ENCODE results near the gene CAMKMT.
"Not testable (repeated sequence)": the region's sequence is repeated elsewhere in the genome, so short reads cannot be mapped to it uniquely, and the experiment has no call there.

Gene CAMKMT

DNA sequence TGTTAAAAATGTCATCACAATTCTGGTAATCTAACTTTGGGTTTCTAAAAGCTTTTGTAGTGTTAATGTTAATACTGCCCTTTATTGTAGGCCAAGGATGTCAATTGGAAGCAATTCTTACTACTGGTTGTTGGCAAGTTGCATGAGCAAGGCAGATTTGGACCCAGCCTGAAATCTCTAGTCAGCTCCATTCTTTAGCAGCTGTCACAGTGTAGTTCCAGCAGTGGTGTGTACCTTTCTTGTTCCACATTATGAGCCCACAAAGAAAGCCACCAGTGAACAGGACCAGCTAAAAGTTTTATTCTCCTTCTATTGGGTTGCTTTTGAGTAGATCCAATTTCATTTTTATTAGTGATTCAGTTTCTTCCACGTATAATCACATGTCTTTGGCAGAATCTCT, 133.8 kb downstream of the CAMKMT start:
- Mint-ChIP-seq H3K4me3 (no peak overlapping the region), H3K4me1 (no peaks in the 10 kb centered on the region), H3K9me3 (no peaks in the 10 kb centered on the region), H3K27me3 (no peaks in the 10 kb centered on the region), H3K36me3 (ENCODE audit: insufficient read depth) (no peaks in the 10 kb centered on the region), H3K27ac (ENCODE audit: low read depth) (no peak overlapping the region)
- ATAC-seq (replicated peaks; ENCODE audit: extremely low read depth, poor library complexity, severe bottlenecking) (no peak), DNase-seq (ENCODE audit: low spot score in 2 of 2) (no peak)

DNA sequence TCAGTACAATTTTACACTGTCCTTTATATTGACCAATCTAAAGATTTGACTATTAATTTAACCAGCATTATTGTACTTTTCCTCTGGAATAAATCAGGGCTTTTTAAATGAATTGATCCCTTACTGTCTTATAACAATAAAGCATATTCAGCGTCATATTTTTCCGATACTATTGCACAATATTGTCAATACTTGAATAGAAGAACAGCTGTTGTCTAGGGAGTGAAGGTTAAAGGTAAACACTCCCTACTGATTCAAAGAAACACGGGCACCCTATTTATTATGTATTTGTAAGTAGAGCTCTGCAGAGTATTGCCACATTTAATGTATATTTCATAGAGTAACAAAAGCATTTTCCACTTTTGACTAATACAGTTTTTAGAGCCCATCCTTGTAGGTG, 134.4 kb downstream of the CAMKMT start:
- no peak for ATAC-seq (replicated peaks; ENCODE audit: extremely low read depth, poor library complexity, severe bottlenecking)
- H3K27ac Mint-ChIP-seq (ENCODE audit: low read depth), result no peak overlapping the region
- no peaks in the 10 kb centered on the region for H3K4me1 Mint-ChIP-seq
- H3K36me3 Mint-ChIP-seq (ENCODE audit: insufficient read depth), result no peaks in the 10 kb centered on the region
- H3K4me3 Mint-ChIP-seq, result no peak overlapping the region
- no peak for DNase-seq (ENCODE audit: low spot score in 2 of 2)
- no peaks in the 10 kb centered on the region for H3K9me3 Mint-ChIP-seq
- H3K27me3 Mint-ChIP-seq, result no peaks in the 10 kb centered on the region

DNA sequence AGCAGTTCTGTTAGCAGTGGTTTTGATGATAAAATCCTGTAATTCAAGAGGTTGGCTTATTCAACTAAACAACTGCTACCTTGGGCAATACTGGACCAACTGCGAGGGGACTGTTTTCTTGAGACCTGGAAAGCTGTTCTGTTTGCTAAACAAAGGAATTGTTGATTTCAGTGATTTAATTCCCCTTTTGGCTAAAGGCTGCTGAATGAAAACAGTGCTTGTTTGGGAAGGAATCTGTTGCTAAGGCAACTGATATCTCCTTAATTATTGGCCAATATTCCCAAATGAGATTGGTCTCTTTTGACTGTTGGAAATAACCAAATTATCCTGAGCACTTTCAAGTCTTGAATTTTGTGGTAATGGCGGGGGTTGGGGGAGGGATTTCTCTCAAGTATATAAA, 136.8 kb downstream of the CAMKMT start:
- Mint-ChIP-seq H3K27me3 (no peaks in the 10 kb centered on the region), H3K36me3 (ENCODE audit: insufficient read depth) (no peaks in the 10 kb centered on the region), H3K4me1 (no peaks in the 10 kb centered on the region), H3K4me3 (no peak overlapping the region), H3K27ac (ENCODE audit: low read depth) (no peak overlapping the region), H3K9me3 (no peaks in the 10 kb centered on the region)
- DNase-seq (ENCODE audit: low spot score in 2 of 2) (no peak), ATAC-seq (replicated peaks; ENCODE audit: extremely low read depth, poor library complexity, severe bottlenecking) (no peak)

DNA sequence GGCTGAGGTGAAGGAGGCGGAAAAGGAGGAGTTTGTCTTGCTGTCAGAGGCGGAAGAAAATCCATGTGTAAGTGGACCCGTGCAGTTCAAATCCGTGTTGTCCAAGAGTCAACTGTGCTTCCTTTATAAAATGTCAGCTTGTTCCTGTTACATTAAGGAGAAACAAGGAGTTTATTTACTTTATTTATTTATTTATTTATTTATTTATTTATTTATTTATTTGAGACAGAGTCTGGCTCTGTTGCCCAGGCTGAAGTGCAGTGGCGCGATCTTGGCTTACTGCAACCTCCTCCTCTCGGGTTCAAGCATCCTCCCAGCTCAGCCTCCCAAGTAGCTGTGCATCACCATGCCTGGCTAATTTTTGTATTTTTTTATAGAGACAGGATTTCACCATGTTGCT, 143.9 kb downstream of the CAMKMT start:
- ATAC-seq (replicated peaks; ENCODE audit: extremely low read depth, poor library complexity, severe bottlenecking); H3K27me3 Mint-ChIP-seq; DNase-seq (ENCODE audit: low spot score in 2 of 2); H3K36me3 Mint-ChIP-seq (ENCODE audit: insufficient read depth); H3K4me3 Mint-ChIP-seq; H3K27ac Mint-ChIP-seq (ENCODE audit: low read depth); H3K4me1 Mint-ChIP-seq; H3K9me3 Mint-ChIP-seq: not testable (repeated sequence)

DNA sequence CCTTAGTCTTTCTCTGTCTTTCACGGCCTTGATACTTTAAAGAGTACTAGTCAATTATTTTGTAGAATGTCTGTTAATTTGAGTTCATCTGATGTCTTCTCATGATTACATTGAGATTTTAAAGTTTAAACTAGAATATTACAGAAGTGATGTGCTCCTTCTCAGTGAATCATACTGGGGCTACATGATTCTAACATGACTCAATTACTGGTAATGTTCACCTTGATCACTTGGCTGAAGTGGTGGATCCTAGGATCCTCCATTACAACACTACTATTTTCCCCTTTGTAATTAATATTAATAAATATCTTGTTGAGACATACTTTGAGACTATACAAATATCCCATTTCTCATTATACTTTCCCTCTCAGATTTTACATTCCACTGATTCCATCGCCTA, 148.5 kb downstream of the CAMKMT start:
- no peak for DNase-seq (ENCODE audit: low spot score in 2 of 2)
- Mint-ChIP-seq H3K9me3 (no peaks in the 10 kb centered on the region), H3K27me3 (no peaks in the 10 kb centered on the region), H3K36me3 (ENCODE audit: insufficient read depth) (peaks cover 3% of the 10 kb centered on the region), H3K4me3 (no peak overlapping the region), H3K4me1 (no peaks in the 10 kb centered on the region), H3K27ac (ENCODE audit: low read depth) (no peak overlapping the region)
- no peak for ATAC-seq (replicated peaks; ENCODE audit: extremely low read depth, poor library complexity, severe bottlenecking)

DNA sequence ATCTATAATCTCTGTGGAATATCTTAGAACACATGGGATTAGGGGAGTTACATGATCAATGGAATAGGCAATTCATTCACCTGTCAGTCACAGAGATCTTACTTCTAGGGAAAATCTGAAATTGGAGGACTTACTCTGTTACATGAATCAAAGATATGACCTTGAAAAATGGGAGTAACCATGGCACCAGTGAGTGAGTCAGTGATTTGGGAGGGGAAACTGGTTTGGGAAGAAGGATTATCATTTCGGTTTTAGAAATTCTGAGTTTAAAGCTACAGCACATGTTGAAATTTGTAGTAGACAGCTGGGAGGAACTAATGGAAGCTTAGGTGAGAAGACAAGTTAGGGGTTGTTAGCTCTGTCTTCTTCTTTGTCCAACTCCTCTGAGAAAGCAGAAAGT, 153.7 kb downstream of the CAMKMT start:
- ATAC-seq (replicated peaks; ENCODE audit: extremely low read depth, poor library complexity, severe bottlenecking), result no peak
- no peak for DNase-seq (ENCODE audit: low spot score in 2 of 2)

DNA sequence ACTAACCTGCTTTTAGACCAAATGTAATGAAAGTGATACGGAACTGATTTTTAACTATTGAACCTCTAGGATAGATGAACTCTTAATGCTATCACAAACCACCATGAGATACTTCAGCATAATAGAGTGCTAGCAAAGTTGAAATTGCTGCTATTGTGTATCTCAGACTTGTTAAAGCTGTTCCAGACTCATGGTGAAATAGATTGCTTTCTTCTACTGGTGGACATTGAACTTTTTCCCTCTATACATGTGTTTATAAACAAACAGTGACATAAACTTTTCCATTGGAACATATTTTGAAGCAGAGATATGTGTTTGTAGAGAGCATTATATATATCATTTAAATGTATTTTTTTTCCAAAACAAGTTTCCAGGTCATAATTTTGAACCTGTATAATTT, 157.3 kb downstream of the CAMKMT start:
- Mint-ChIP-seq H3K36me3 (ENCODE audit: insufficient read depth) (peaks cover 3% of the 10 kb centered on the region), H3K27ac (ENCODE audit: low read depth) (no peak overlapping the region), H3K4me3 (no peak overlapping the region), H3K27me3 (no peaks in the 10 kb centered on the region), H3K4me1 (no peaks in the 10 kb centered on the region), H3K9me3 (peaks cover 6% of the 10 kb centered on the region)
- ATAC-seq (replicated peaks; ENCODE audit: extremely low read depth, poor library complexity, severe bottlenecking) (no peak), DNase-seq (ENCODE audit: low spot score in 2 of 2) (no peak)

More for the DNA sequence above, 153.7 kb downstream of the CAMKMT start:
- no peaks in the 10 kb centered on the region for H3K4me1 Mint-ChIP-seq
- peaks cover 3% of the 10 kb centered on the region for H3K36me3 Mint-ChIP-seq (ENCODE audit: insufficient read depth)
- no peak overlapping the region for H3K27ac Mint-ChIP-seq (ENCODE audit: low read depth)
- no peaks in the 10 kb centered on the region for H3K9me3 Mint-ChIP-seq
- H3K27me3 Mint-ChIP-seq, result no peaks in the 10 kb centered on the region
- H3K4me3 Mint-ChIP-seq, result no peak overlapping the region

DNA sequence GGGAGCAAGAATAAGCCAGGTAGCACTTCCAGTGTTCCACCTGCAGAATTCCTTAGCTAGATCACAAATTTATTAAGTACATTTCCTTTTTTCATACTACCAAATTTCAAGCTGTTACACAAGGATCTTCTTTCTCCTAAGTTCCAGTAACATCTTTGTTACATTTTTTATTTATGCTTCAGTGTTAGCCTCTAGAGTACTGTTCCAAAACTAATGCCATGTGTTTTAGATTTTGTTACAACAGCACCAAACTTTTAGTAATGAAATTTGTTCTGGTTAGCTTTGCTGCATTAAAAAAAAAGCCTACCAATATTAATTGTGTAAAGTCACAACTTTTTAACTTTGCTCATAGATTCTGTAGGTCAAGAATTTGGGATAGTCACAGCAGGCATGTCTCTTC, 161.1 kb downstream of the CAMKMT start:
- Mint-ChIP-seq H3K27me3 (no peaks in the 10 kb centered on the region), H3K4me3 (no peak overlapping the region), H3K36me3 (ENCODE audit: insufficient read depth) (peaks cover 3% of the 10 kb centered on the region), H3K27ac (ENCODE audit: low read depth) (no peak overlapping the region), H3K9me3 (peaks cover 6% of the 10 kb centered on the region), H3K4me1 (no peaks in the 10 kb centered on the region)
- no peak for ATAC-seq (replicated peaks; ENCODE audit: extremely low read depth, poor library complexity, severe bottlenecking)
- no peak for DNase-seq (ENCODE audit: low spot score in 2 of 2)

DNA sequence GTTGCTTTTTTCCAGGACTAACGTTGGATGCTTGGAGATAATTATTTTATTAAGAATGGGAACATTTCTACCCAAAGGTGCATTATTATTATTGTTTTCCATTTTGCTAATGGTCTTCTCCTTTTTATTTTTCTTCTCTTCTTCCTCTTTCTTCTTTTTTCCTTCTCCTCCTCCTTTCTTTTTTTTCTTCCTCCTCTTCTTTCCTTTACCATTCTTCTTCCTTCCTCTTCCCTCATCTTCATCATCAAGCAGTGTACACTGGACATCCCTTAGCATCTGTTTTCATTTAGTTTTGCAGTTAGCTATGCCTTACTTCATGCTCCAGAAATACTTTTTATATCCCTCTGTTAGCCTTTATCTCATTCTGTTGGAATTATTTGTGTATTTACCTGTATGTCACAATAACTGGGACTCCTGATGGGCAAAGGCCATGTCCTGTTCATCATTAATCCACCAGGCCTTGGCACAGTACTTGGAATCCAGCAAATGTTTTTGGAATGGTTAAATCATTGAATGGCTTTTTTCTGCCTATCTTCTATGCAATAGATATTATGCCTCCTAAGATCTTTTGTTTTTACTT, 162.7 kb downstream of the CAMKMT start:
- Mint-ChIP-seq H3K36me3 (ENCODE audit: insufficient read depth) (peaks cover 5% of the 10 kb centered on the region), H3K4me1 (no peaks in the 10 kb centered on the region), H3K9me3 (peaks cover 6% of the 10 kb centered on the region), H3K27me3 (no peaks in the 10 kb centered on the region), H3K4me3 (no peak overlapping the region), H3K27ac (ENCODE audit: low read depth) (no peak overlapping the region)
- DNase-seq (ENCODE audit: low spot score in 2 of 2) (no peak), ATAC-seq (replicated peaks; ENCODE audit: extremely low read depth, poor library complexity, severe bottlenecking) (no peak)

DNA sequence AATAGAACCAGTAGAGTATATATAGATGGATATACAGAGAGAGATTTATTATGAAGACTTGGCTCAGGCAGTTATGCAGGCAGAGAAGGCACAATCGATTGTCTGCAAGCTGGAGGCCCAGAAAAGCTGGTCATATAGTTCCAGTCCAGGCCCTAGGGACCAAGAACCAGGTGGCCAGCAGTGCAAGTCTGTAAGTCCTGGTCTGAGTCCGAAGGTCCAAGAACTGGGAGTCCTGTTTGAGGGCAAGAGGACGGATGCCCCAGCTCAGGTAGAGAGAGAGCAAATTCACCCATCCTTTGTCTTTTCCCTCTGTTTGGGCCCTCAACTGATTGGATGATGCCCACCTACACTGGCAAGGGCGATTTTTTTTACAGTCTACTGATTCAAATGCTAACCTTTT, 164.6 kb downstream of the CAMKMT start:
- Mint-ChIP-seq H3K27ac (ENCODE audit: low read depth) (no peak overlapping the region), H3K36me3 (ENCODE audit: insufficient read depth) (peaks cover 2% of the 10 kb centered on the region), H3K27me3 (no peaks in the 10 kb centered on the region), H3K4me1 (no peaks in the 10 kb centered on the region), H3K9me3 (peaks cover 6% of the 10 kb centered on the region), H3K4me3 (no peak overlapping the region)
- DNase-seq (ENCODE audit: low spot score in 2 of 2) (no peak), ATAC-seq (replicated peaks; ENCODE audit: extremely low read depth, poor library complexity, severe bottlenecking) (no peak)

DNA sequence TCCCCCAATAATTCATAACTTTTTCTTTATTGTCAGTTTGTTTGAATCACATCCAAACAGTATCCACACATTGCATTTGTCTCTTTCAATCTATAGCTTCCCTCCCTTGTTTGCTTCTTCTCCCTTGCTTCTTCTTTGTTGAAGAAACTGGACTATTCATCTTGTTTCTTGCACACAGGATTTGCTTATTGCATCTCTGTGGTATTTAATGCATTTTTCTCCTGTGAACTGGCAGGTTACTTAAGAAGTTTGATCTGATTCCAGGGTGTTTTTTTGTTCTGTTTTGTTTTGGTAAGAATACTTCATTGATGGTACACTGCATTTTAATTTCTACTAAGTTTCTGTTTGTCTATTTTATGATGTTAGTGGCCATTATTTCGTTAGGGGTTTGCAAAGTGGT, 166.8 kb downstream of the CAMKMT start:
- Mint-ChIP-seq H3K27me3 (no peaks in the 10 kb centered on the region), H3K36me3 (ENCODE audit: insufficient read depth) (peaks cover 5% of the 10 kb centered on the region), H3K4me3 (no peak overlapping the region), H3K4me1 (no peaks in the 10 kb centered on the region), H3K27ac (ENCODE audit: low read depth) (no peak overlapping the region), H3K9me3 (no peaks in the 10 kb centered on the region)
- ATAC-seq (replicated peaks; ENCODE audit: extremely low read depth, poor library complexity, severe bottlenecking) (no peak), DNase-seq (ENCODE audit: low spot score in 2 of 2) (no peak)

DNA sequence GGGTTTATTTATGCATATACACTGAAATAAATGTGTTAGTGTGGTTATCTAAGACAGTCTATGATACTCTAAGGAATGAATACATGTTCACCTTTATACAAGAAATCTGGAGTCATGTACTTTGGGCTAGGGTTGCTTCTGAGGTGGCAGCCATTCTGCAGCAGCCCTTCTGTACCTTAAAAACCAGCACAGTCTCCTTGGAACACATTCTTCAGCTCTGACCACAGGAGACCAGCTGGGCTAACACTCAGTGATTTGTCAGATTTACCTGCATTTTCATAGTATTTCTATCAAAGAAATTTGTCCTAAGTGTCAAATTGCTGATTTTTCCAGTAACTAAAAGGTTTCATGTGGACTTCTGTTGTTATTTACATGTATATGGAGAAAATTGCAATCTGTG, 167.7 kb downstream of the CAMKMT start:
- Mint-ChIP-seq H3K4me3 (no peak overlapping the region), H3K27me3 (no peaks in the 10 kb centered on the region), H3K27ac (ENCODE audit: low read depth) (no peak overlapping the region), H3K36me3 (ENCODE audit: insufficient read depth) (peaks cover 5% of the 10 kb centered on the region), H3K9me3 (no peaks in the 10 kb centered on the region), H3K4me1 (no peaks in the 10 kb centered on the region)
- DNase-seq (ENCODE audit: low spot score in 2 of 2) (no peak), ATAC-seq (replicated peaks; ENCODE audit: extremely low read depth, poor library complexity, severe bottlenecking) (no peak)

DNA sequence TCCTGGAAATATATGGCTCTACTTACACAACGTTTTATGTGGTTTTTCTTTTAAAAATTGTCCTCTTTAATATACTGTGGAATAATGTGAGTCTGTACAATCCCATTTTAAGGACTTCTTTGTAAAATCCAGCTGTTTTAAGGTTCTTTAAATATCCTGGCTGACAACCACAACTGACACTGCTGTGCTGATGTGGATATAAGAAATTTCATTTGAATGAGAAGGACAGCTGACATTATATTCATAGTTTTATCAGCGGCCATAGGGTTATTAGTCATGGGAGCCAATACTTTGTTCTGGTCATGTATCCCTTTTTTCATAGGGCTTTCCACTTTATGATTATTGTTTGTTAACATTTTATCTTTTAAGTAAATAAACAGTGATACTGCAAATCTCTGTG, 169.5 kb downstream of the CAMKMT start:
- H3K4me1 Mint-ChIP-seq, result no peaks in the 10 kb centered on the region
- H3K9me3 Mint-ChIP-seq, result no peaks in the 10 kb centered on the region
- DNase-seq (ENCODE audit: low spot score in 2 of 2) (no peak), ATAC-seq (replicated peaks; ENCODE audit: extremely low read depth, poor library complexity, severe bottlenecking) (no peak)
- H3K27ac Mint-ChIP-seq (ENCODE audit: low read depth), result no peak overlapping the region
- H3K36me3 Mint-ChIP-seq (ENCODE audit: insufficient read depth), result peaks cover 5% of the 10 kb centered on the region
- no peaks in the 10 kb centered on the region for H3K27me3 Mint-ChIP-seq
- no peak overlapping the region for H3K4me3 Mint-ChIP-seq

DNA sequence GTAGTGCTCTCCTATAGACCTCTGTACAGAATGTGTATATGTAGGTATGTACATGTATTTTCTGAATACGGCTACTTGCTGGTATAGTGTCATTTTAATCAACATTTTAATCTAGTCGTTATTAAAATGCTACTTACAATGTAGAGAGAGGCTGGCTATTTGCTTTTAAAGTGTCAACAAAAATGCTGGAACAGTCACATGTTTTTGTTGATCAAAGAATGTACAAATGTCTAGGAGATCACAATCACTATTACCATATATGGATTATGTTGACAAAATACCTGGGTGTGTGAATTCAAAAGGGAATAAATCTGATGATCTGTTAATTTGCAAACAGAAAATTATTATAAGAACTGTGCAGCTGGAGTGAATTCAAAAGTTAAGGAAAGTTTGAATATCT, 170.3 kb downstream of the CAMKMT start:
- DNase-seq (ENCODE audit: low spot score in 2 of 2), result no peak
- H3K4me1 Mint-ChIP-seq, result no peaks in the 10 kb centered on the region
- H3K36me3 Mint-ChIP-seq (ENCODE audit: insufficient read depth), result peaks cover 5% of the 10 kb centered on the region
- no peak overlapping the region for H3K4me3 Mint-ChIP-seq
- H3K27ac Mint-ChIP-seq (ENCODE audit: low read depth), result no peak overlapping the region
- no peaks in the 10 kb centered on the region for H3K9me3 Mint-ChIP-seq
- ATAC-seq (replicated peaks; ENCODE audit: extremely low read depth, poor library complexity, severe bottlenecking), result no peak
- no peaks in the 10 kb centered on the region for H3K27me3 Mint-ChIP-seq

Data from central memory CD8-positive, alpha-beta T cell (primary cell).